22Rv1 (cell line): Measurements from ENCODE around the gene TADA3.

Source experiments
- ZFX ChIP-seq: fragments of 450-650 bp; IDR thresholded peaks from 2 replicates; pipeline ENCODE4 v1.6.1; 2017; ENCODE audit warnings: antibody characterized with exemption, borderline replicate concordance
- TF ChIP-seq, protein P1 (sequence below): fragments of 450-650 bp; IDR thresholded peaks from 2 replicates; pipeline ENCODE4 v1.5.1; 2017; ENCODE audit warnings: mild to moderate bottlenecking

- TF ChIP-seq, protein P1, sequence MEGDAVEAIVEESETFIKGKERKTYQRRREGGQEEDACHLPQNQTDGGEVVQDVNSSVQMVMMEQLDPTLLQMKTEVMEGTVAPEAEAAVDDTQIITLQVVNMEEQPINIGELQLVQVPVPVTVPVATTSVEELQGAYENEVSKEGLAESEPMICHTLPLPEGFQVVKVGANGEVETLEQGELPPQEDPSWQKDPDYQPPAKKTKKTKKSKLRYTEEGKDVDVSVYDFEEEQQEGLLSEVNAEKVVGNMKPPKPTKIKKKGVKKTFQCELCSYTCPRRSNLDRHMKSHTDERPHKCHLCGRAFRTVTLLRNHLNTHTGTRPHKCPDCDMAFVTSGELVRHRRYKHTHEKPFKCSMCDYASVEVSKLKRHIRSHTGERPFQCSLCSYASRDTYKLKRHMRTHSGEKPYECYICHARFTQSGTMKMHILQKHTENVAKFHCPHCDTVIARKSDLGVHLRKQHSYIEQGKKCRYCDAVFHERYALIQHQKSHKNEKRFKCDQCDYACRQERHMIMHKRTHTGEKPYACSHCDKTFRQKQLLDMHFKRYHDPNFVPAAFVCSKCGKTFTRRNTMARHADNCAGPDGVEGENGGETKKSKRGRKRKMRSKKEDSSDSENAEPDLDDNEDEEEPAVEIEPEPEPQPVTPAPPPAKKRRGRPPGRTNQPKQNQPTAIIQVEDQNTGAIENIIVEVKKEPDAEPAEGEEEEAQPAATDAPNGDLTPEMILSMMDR = no peak
- no peak for TF ChIP-seq ZFX
These were observed 42.4 kb downstream of the TADA3 start, which contains the start of gene OGG1 for GRCh38 chr3:9749645-9750555.
